OCI-LY1 (cell line): ENCODE data around the gene ROMO1.

ENCODE experiments used
- H2AFZ ChIP-seq: fragments of 200-600 bp; sonication (generic), shearing (Covaris generic); 2 replicates; pipeline ENCODE4 v1.6.0; 2014; ENCODE audit warnings: antibody characterized with exemption, mild to moderate bottlenecking, low read length
- H3F3A ChIP-seq: fragments of 200-600 bp; sonication (generic), shearing (Covaris generic); 2 replicates; pipeline ENCODE4 v1.6.0; 2014; ENCODE audit warnings: mild to moderate bottlenecking, antibody characterized with exemption, low read length, moderate library complexity; ENCODE audit not compliant: insufficient read depth
- H3K27ac ChIP-seq: fragments of 200-600 bp; sonication (generic); 2 replicates; pipeline ENCODE4 v1.5.1; 2014; ENCODE audit warnings: low read length, mixed run types, mild to moderate bottlenecking, low read depth; ENCODE audit not compliant: poor library complexity, severe bottlenecking
- H3K27me3 ChIP-seq: fragments of 200-600 bp; sonication (generic); 2 replicates; pipeline ENCODE4 v1.6.0; 2014; ENCODE audit warnings: antibody characterized with exemption, mild to moderate bottlenecking, low read length, moderate library complexity; ENCODE audit not compliant: insufficient read depth
- H3K36me3 ChIP-seq: fragments of 200-600 bp; sonication (generic); 2 replicates; pipeline ENCODE4 v1.6.1; 2014; ENCODE audit warnings: mild to moderate bottlenecking, antibody characterized with exemption, low read length, moderate library complexity, mixed read lengths; ENCODE audit not compliant: insufficient read depth
- H3K4me1 ChIP-seq: fragments of 200-600 bp; sonication (generic); 2 replicates; pipeline ENCODE4 v1.5.1; 2014; ENCODE audit warnings: mild to moderate bottlenecking, low read length, moderate library complexity; ENCODE audit not compliant: insufficient read depth, severe bottlenecking
- H3K4me2 ChIP-seq: fragments of 200-600 bp; sonication (generic), shearing (Covaris generic); 2 replicates; pipeline ENCODE4 v1.6.1; 2014; ENCODE audit warnings: low read length
- H3K4me3 ChIP-seq: fragments of 200-600 bp; sonication (generic); 2 replicates; pipeline ENCODE4 v1.5.1; 2014; ENCODE audit warnings: low read length, low read depth, mild to moderate bottlenecking, mixed read lengths; ENCODE audit not compliant: poor library complexity, severe bottlenecking
- H3K79me2 ChIP-seq: fragments of 200-600 bp; shearing (Covaris generic); 2 replicates; pipeline ENCODE4 v1.6.1; 2016; ENCODE audit warnings: mixed run types, low read length, mixed read lengths; ENCODE audit not compliant: insufficient read depth
- H3K9ac ChIP-seq: fragments of 200-600 bp; sonication (generic), shearing (Covaris generic); 2 replicates; pipeline ENCODE4 v1.6.1; 2014; ENCODE audit warnings: mild to moderate bottlenecking, low read length, mixed read lengths
- H3K9me2 ChIP-seq: fragments of 200-600 bp; sonication (generic), shearing (Covaris generic); 2 replicates; pipeline ENCODE4 v1.6.1; 2014; ENCODE audit warnings: low read depth, mild to moderate bottlenecking, low read length, mixed read lengths
- H3K9me3 ChIP-seq: fragments of 200-600 bp; shearing (Covaris generic); 2 replicates; pipeline ENCODE4 v1.6.1; 2014; ENCODE audit warnings: low read length, mixed read lengths
- H4K20me1 ChIP-seq: fragments of 200-600 bp; sonication (generic), shearing (Covaris generic); 2 replicates; pipeline ENCODE4 v1.6.0; 2016; ENCODE audit warnings: mild to moderate bottlenecking, low read length; ENCODE audit not compliant: insufficient read depth
- CTCF ChIP-seq: fragments of 200-600 bp; sonication (generic), shearing (Covaris generic); IDR thresholded peaks from 2 replicates; pipeline ENCODE4 v1.5.1; 2017; ENCODE audit warnings: mild to moderate bottlenecking, antibody characterized with exemption, low read length, moderate library complexity, mixed read lengths
- EZH2 ChIP-seq: fragments of 200-600 bp; sonication (generic), shearing (Covaris generic); IDR thresholded peaks from 2 replicates; pipeline ENCODE4 v1.8.0; 2017; ENCODE audit warnings: borderline replicate concordance, mixed run types, mild to moderate bottlenecking, antibody characterized with exemption, low read length, moderate library complexity, mixed read lengths

ROMO1 gene

GRCh38 chr20:35654415-35654814 lies 44.8 kb upstream of the ROMO1 start:
- Histone ChIP-seq H3K4me2 (no peak overlapping the region), H3K9me2 (no peaks in the 10 kb centered on the region), H3K4me1 (no peaks in the 10 kb centered on the region), H3K27me3 (no peaks in the 10 kb centered on the region), H3F3A (no peaks in the 10 kb centered on the region), H3K9ac (no peak overlapping the region), H3K27ac (no peak overlapping the region), H3K79me2 (peaks cover 100% of the 10 kb centered on the region), H4K20me1 (no peaks in the 10 kb centered on the region), H3K4me3 (no peak overlapping the region), H2AFZ (no peak overlapping the region), H3K36me3 (peaks cover 96% of the 10 kb centered on the region), H3K9me3 (peaks cover 10% of the 10 kb centered on the region; the same call in 1 of the 2 replicates)
- no peak for TF ChIP-seq CTCF
- no peak for TF ChIP-seq EZH2

- Histone ChIP-seq H4K20me1 (no peaks in the 10 kb centered on the region; the same call in none of the 2 replicates), H3K27me3 (no peaks in the 10 kb centered on the region), H3K9ac (no peak overlapping the region), H2AFZ (no peak overlapping the region), H3K36me3 (peaks cover 95% of the 10 kb centered on the region), H3K4me1 (peaks cover 15% of the 10 kb centered on the region), H3K79me2 (peaks cover 100% of the 10 kb centered on the region), H3K9me3 (peaks cover 26% of the 10 kb centered on the region; the same call in 1 of the 2 replicates), H3K4me3 (no peak overlapping the region), H3K9me2 (no peaks in the 10 kb centered on the region), H3K4me2 (no peak overlapping the region), H3K27ac (no peak overlapping the region), H3F3A (no peaks in the 10 kb centered on the region)
- TF ChIP-seq CTCF (no peak), EZH2 (no peak)
These were observed 41.9 kb upstream of the ROMO1 start for GRCh38 chr20:35657271-35657670.

GRCh38 chr20:35660122-35660937 lies 38.9 kb upstream of the ROMO1 start:
- Histone ChIP-seq H3K27me3 (no peaks in the 10 kb centered on the region), H3K4me1 (peaks cover 33% of the 10 kb centered on the region), H4K20me1 (no peaks in the 10 kb centered on the region; the same call in none of the 2 replicates)

More at GRCh38 chr20:35660122-35660937, 38.9 kb upstream of the ROMO1 start:
- no peak overlapping the region for H3K4me2 ChIP-seq
- H3K9me3 ChIP-seq, result peaks cover 26% of the 10 kb centered on the region; the same call in 1 of the 2 replicates
- H3K79me2 ChIP-seq, result peaks cover 92% of the 10 kb centered on the region
- H3K9me2 ChIP-seq, result no peaks in the 10 kb centered on the region
- H3K27ac ChIP-seq, result no peak overlapping the region
- TF ChIP-seq EZH2 (no peak), CTCF (no peak)
- no peak overlapping the region for H3K4me3 ChIP-seq
- no peak overlapping the region for H2AFZ ChIP-seq
- H3K36me3 ChIP-seq, result peaks cover 73% of the 10 kb centered on the region
- no peaks in the 10 kb centered on the region for H3F3A ChIP-seq
- no peak overlapping the region for H3K9ac ChIP-seq
